SJSA1 (cell line): ENCODE measurements around the gene RNF145. TPM values are rescaled to one million over a fixed set of nuclear protein-coding genes. Genes with fewer than 3 reads are reported as not detected.

Source experiments
- DNase-seq, 2 experiments: peaks; one replicate each; pipeline ENCODE4 v3.0.0-alpha.2; 2015 to 2020; ENCODE audit warnings: low spot score in 2 of 2, low read depth in 1 of 2
- H3K27ac ChIP-seq: fragments of 250-450 bp; sonication (Bioruptor Pico); 2 replicates; pipeline ENCODE4 v1.5.1; 2020; ENCODE audit warnings: mild to moderate bottlenecking, moderate library complexity
- H3K27me3 ChIP-seq: fragments of 250-450 bp; sonication (Bioruptor Pico); replicated peaks from 2 replicates; pipeline ENCODE4 v1.5.1; 2020; ENCODE audit warnings: mild to moderate bottlenecking, moderate library complexity
- H3K36me3 ChIP-seq: fragments of 250-450 bp; sonication (Bioruptor Pico); 2 replicates; pipeline ENCODE4 v1.5.1; 2020; ENCODE audit warnings: mild to moderate bottlenecking
- H3K4me1 ChIP-seq: fragments of 250-450 bp; sonication (Bioruptor Pico); replicated peaks from 2 replicates; pipeline ENCODE4 v1.6.1; 2021; ENCODE audit warnings: mild to moderate bottlenecking
- H3K4me3 ChIP-seq: fragments of 250-450 bp; sonication (Bioruptor Pico); 2 replicates; pipeline ENCODE4 v1.5.1; 2020; ENCODE audit warnings: mild to moderate bottlenecking
- H3K9me3 ChIP-seq: fragments of 250-450 bp; sonication (Bioruptor Pico); replicated peaks from 2 replicates; pipeline ENCODE4 v1.5.1; 2020; ENCODE audit warnings: mild to moderate bottlenecking
- total RNA-seq: library from RNA; depleted of rRNA; stranded (reverse); fragments of >200 nt; shearing (Covaris generic); gene quantifications from 2 replicates; pipeline ENCODE4 v1.2.3, GENCODE V29; 2014

The RNF145 gene
- total RNA-seq, 1 experiment from 2014 or later = 141 TPM

GRCh38 chr5:159212657-159213462, 3.5 kb upstream of the RNF145 start:
- H3K9me3 ChIP-seq = no peaks in the 10 kb centered on the region
- no peak overlapping the region for H3K27ac ChIP-seq
- H3K4me1 ChIP-seq = peaks cover 17% of the 10 kb centered on the region
- no peaks in the 10 kb centered on the region for H3K27me3 ChIP-seq
- DNase-seq = no peak
- H3K36me3 ChIP-seq = peaks cover 10% of the 10 kb centered on the region
- H3K4me3 ChIP-seq = no peak overlapping the region

- Histone ChIP-seq H3K4me3 (no peak overlapping the region), H3K4me1 (peaks cover 20% of the 10 kb centered on the region), H3K36me3 (peaks cover 11% of the 10 kb centered on the region), H3K9me3 (no peaks in the 10 kb centered on the region), H3K27me3 (no peaks in the 10 kb centered on the region), H3K27ac (no peak overlapping the region)
- no peak for DNase-seq
Measured at GRCh38 chr5:159211729-159212174, 2.4 kb upstream of the RNF145 start.

GRCh38 chr5:159210846-159211245, 1.5 kb upstream of the RNF145 start:
- no peak overlapping the region for H3K4me3 ChIP-seq
- no peaks in the 10 kb centered on the region for H3K9me3 ChIP-seq
- DNase-seq = no peak
- peaks cover 23% of the 10 kb centered on the region for H3K4me1 ChIP-seq
- no peak overlapping the region for H3K27ac ChIP-seq
- no peaks in the 10 kb centered on the region for H3K27me3 ChIP-seq
- H3K36me3 ChIP-seq = peaks cover 16% of the 10 kb centered on the region

GRCh38 chr5:159210210-159210661, 883 bp upstream of the RNF145 start:
- no peak for DNase-seq
- Histone ChIP-seq H3K27me3 (no peaks in the 10 kb centered on the region), H3K4me3 (peak overlapping the region; percentile 88; the same call in 1 of the 2 replicates), H3K4me1 (peaks cover 29% of the 10 kb centered on the region), H3K27ac (no peak overlapping the region), H3K36me3 (peaks cover 16% of the 10 kb centered on the region), H3K9me3 (no peaks in the 10 kb centered on the region)

- peaks cover 33% of the 10 kb centered on the region for H3K4me1 ChIP-seq
- peak overlapping the region; percentile 89 for H3K27ac ChIP-seq
- H3K27me3 ChIP-seq = no peaks in the 10 kb centered on the region
- peak; percentile 55 to 61 for DNase-seq
- no peaks in the 10 kb centered on the region for H3K9me3 ChIP-seq
- H3K36me3 ChIP-seq = peaks cover 16% of the 10 kb centered on the region
- peak overlapping the region; percentile 88 for H3K4me3 ChIP-seq
Measured at GRCh38 chr5:159208514-159209437, 577 bp downstream of the RNF145 start.

GRCh38 chr5:159207686-159208513, 1.5 kb downstream of the RNF145 start:
- no peaks in the 10 kb centered on the region for H3K9me3 ChIP-seq
- peak overlapping the region; percentile 88 for H3K4me3 ChIP-seq
- peak; percentile 83 to 94 for DNase-seq
- H3K27me3 ChIP-seq = no peaks in the 10 kb centered on the region
- H3K36me3 ChIP-seq = peaks cover 20% of the 10 kb centered on the region
- H3K4me1 ChIP-seq = peaks cover 33% of the 10 kb centered on the region
- H3K27ac ChIP-seq = peak overlapping the region; percentile 89

GRCh38 chr5:159207222-159207685, 2.1 kb downstream of the RNF145 start:
- Histone ChIP-seq H3K36me3 (peaks cover 23% of the 10 kb centered on the region), H3K4me1 (peaks cover 33% of the 10 kb centered on the region), H3K4me3 (peak overlapping the region; percentile 88), H3K9me3 (no peaks in the 10 kb centered on the region), H3K27ac (peak overlapping the region; percentile 89), H3K27me3 (no peaks in the 10 kb centered on the region)
- no peak for DNase-seq

GRCh38 chr5:159206818-159207217, 2.5 kb downstream of the RNF145 start:
- DNase-seq = no peak
- H3K36me3 ChIP-seq = peaks cover 27% of the 10 kb centered on the region
- peak overlapping the region; percentile 89 for H3K27ac ChIP-seq
- H3K4me3 ChIP-seq = peak overlapping the region; percentile 88
- no peaks in the 10 kb centered on the region for H3K27me3 ChIP-seq
- H3K4me1 ChIP-seq = peaks cover 33% of the 10 kb centered on the region
- H3K9me3 ChIP-seq = no peaks in the 10 kb centered on the region

- peak overlapping the region; percentile 89 for H3K27ac ChIP-seq
- peaks cover 33% of the 10 kb centered on the region for H3K4me1 ChIP-seq
- DNase-seq = no peak
- no peaks in the 10 kb centered on the region for H3K27me3 ChIP-seq
- H3K36me3 ChIP-seq = peaks cover 32% of the 10 kb centered on the region
- no peaks in the 10 kb centered on the region for H3K9me3 ChIP-seq
- H3K4me3 ChIP-seq = peak overlapping the region; percentile 88
Measured at GRCh38 chr5:159206368-159206767, 3.0 kb downstream of the RNF145 start.

- Histone ChIP-seq H3K4me3 (no peak overlapping the region), H3K36me3 (peaks cover 54% of the 10 kb centered on the region), H3K4me1 (peaks cover 33% of the 10 kb centered on the region), H3K9me3 (no peaks in the 10 kb centered on the region), H3K27me3 (no peaks in the 10 kb centered on the region), H3K27ac (no peak overlapping the region)
- no peak for DNase-seq
Measured at GRCh38 chr5:159203351-159203750, 6.0 kb downstream of the RNF145 start.

- Histone ChIP-seq H3K4me1 (peaks cover 33% of the 10 kb centered on the region), H3K4me3 (no peak overlapping the region), H3K9me3 (no peaks in the 10 kb centered on the region), H3K27me3 (no peaks in the 10 kb centered on the region), H3K36me3 (peaks cover 58% of the 10 kb centered on the region), H3K27ac (no peak overlapping the region)
- DNase-seq = no peak
Measured at GRCh38 chr5:159202151-159202550, 7.2 kb downstream of the RNF145 start.

GRCh38 chr5:159199780-159200179, 9.6 kb downstream of the RNF145 start:
- peaks cover 77% of the 10 kb centered on the region for H3K36me3 ChIP-seq
- DNase-seq = no peak
- H3K27ac ChIP-seq = no peak overlapping the region
- no peaks in the 10 kb centered on the region for H3K9me3 ChIP-seq
- H3K4me1 ChIP-seq = peaks cover 11% of the 10 kb centered on the region
- H3K4me3 ChIP-seq = no peak overlapping the region
- H3K27me3 ChIP-seq = no peaks in the 10 kb centered on the region

- Histone ChIP-seq H3K4me1 (peaks cover 11% of the 10 kb centered on the region), H3K27me3 (no peaks in the 10 kb centered on the region), H3K9me3 (no peaks in the 10 kb centered on the region), H3K36me3 (peaks cover 83% of the 10 kb centered on the region), H3K4me3 (no peak overlapping the region), H3K27ac (no peak overlapping the region)
- no peak for DNase-seq
Measured at GRCh38 chr5:159199225-159199624, 10.1 kb downstream of the RNF145 start.
